H1 (cell line): ENCODE results near the gene HIC1. TPM values are rescaled to one million over a fixed set of nuclear protein-coding genes. Genes with fewer than 3 reads are reported as not detected.

ENCODE experiments used
- CTCF ChIA-PET: fragments of 300-600 bp; sonication (Branson Sonifier 250); formaldehyde crosslinking; loops from one replicate; lab custom pipeline; 2021; ENCODE audit not compliant: partially characterized antibody; lab: Charles Lee
- POLR2A ChIA-PET: fragments of 300-600 bp; sonication (Branson Sonifier 250); formaldehyde crosslinking; loops from one replicate; lab custom pipeline; 2021; ENCODE audit warnings: inconsistent platforms; ENCODE audit not compliant: partially characterized antibody; lab: Charles Lee
- DNase-seq, 2 experiments: peaks; one replicate each; pipeline versions ENCODE4 v3.0.0 to v3.0.0-alpha.2; 2010 to 2022; ENCODE audit warnings: low spot score in 2 of 2, low read depth in 1 of 2, mixed read lengths in 1 of 2
- FAIRE-seq: peaks from 2 replicates; lab custom pipeline; 2011; peaks lifted over from hg19 to GRCh38; lab: Jason Lieb, UNC
- H2AFZ ChIP-seq: 2 replicates; pipeline ENCODE4 v1.8.1; 2012; ENCODE audit warnings: low read length, inconsistent platforms
- H2AK5ac ChIP-seq: 2 replicates; pipeline ENCODE4 v1.6.1; 2013; ENCODE audit warnings: low read depth, low read length
- H2BK120ac ChIP-seq: replicated peaks from 2 replicates; pipeline ENCODE3; 2013; ENCODE audit warnings: low read depth, low read length, inconsistent platforms
- H2BK12ac ChIP-seq: 2 replicates; pipeline ENCODE4 v1.6.1; 2013; ENCODE audit warnings: low read depth, low read length
- H2BK15ac ChIP-seq: 2 replicates; pipeline ENCODE4 v1.6.1; 2013; ENCODE audit warnings: low read length
- H2BK20ac ChIP-seq: 2 replicates; pipeline ENCODE4 v1.6.1; 2013; ENCODE audit warnings: low read length
- H2BK5ac ChIP-seq: 2 replicates; pipeline ENCODE4 v1.6.1; 2013; ENCODE audit warnings: low read depth, low read length
- H3K14ac ChIP-seq: 2 replicates; pipeline ENCODE4 v1.6.1; 2013; ENCODE audit warnings: inconsistent platforms; ENCODE audit not compliant: insufficient read length
- H3K18ac ChIP-seq: 2 replicates; pipeline ENCODE4 v1.6.1; 2013; ENCODE audit warnings: low read length; ENCODE audit errors: extremely low read depth
- H3K23ac ChIP-seq: 2 replicates; pipeline ENCODE4 v1.6.1; 2013; ENCODE audit warnings: inconsistent platforms; ENCODE audit not compliant: insufficient read length
- H3K23me2 ChIP-seq: 2 replicates; pipeline ENCODE4 v1.6.1; 2013; ENCODE audit warnings: low read depth, low read length
- H3K27ac ChIP-seq: 2 replicates; pipeline ENCODE4 v1.6.1; 2011; ENCODE audit warnings: low read depth, low read length, inconsistent platforms
- H3K27me3 ChIP-seq, 4 experiments: replicated peaks in 1 of 4; 1 replicate in 1 of 4; 2 replicates in 3 of 4; pipeline versions ENCODE4 v1.6.1 to v1.8.1; 2011 to 2013; ENCODE audit warnings: low read length in 3 of 4, mild to moderate bottlenecking in 3 of 4, inconsistent platforms in 2 of 4, mixed read lengths in 2 of 4, moderate library complexity in 1 of 4; ENCODE audit not compliant: control insufficient read depth in 3 of 4, insufficient read depth in 3 of 4; ENCODE audit errors: extremely low read depth in 1 of 4
- H3K36me3 ChIP-seq, 4 experiments: 2 replicates each; pipeline versions ENCODE4 v1.6.1 to v1.8.1; 2011 to 2013; ENCODE audit warnings: mild to moderate bottlenecking in 4 of 4, low read length in 3 of 4, moderate library complexity in 2 of 4, control low read depth in 1 of 4, inconsistent platforms in 1 of 4; ENCODE audit not compliant: insufficient read depth in 4 of 4, control insufficient read depth in 2 of 4
- H3K4ac ChIP-seq: replicated peaks from 2 replicates; pipeline ENCODE3; 2013; ENCODE audit warnings: low read length, low read depth, mixed read lengths, inconsistent platforms; ENCODE audit not compliant: insufficient read length
- H3K4me1 ChIP-seq, 4 experiments: replicated peaks in 1 of 4; 1 replicate in 1 of 4; 2 replicates in 3 of 4; pipeline versions ENCODE4 v1.6.1 to v1.8.1; 2011 to 2013; ENCODE audit warnings: low read length in 3 of 4, inconsistent platforms in 2 of 4, mixed read lengths in 1 of 4; ENCODE audit not compliant: insufficient read depth in 4 of 4, control insufficient read depth in 3 of 4
- H3K4me2 ChIP-seq, 2 experiments: 2 replicates each; pipeline versions ENCODE4 v1.6.1 to v1.8.1; 2011 to 2013; ENCODE audit warnings: low read depth in 2 of 2, low read length in 2 of 2, control low read depth in 1 of 2, inconsistent platforms in 1 of 2, mild to moderate bottlenecking in 1 of 2; ENCODE audit not compliant: insufficient read depth in 1 of 2
- H3K4me3 ChIP-seq, 4 experiments: fragments of 200-600, 300-600 bp in 1 of 4; sonication (generic), shearing (Covaris generic), sonication (Bioruptor Twin) in 1 of 4; 2 replicates each; pipeline versions ENCODE4 v1.5.1 to v1.8.1; 2011 to 2016; ENCODE audit warnings: low read length in 4 of 4, low read depth in 3 of 4, control low read depth in 2 of 4, inconsistent platforms in 2 of 4, mild to moderate bottlenecking in 2 of 4, mixed read lengths in 1 of 4, moderate library complexity in 1 of 4; ENCODE audit not compliant: insufficient read depth in 2 of 4; ENCODE audit errors: extremely low read depth in 1 of 4
- H3K56ac ChIP-seq: replicated peaks from 2 replicates; pipeline ENCODE3; 2013; ENCODE audit warnings: low read depth, mild to moderate bottlenecking, mixed read lengths, low read length, inconsistent platforms; ENCODE audit not compliant: insufficient read length
- H3K79me1 ChIP-seq: 2 replicates; pipeline ENCODE4 v1.6.1; 2013; ENCODE audit warnings: low read depth, low read length, control low read depth
- H3K79me2 ChIP-seq, 2 experiments: 2 replicates each; pipeline versions ENCODE4 v1.6.1 to v1.8.1; 2012 to 2013; ENCODE audit warnings: low read length in 2 of 2, mild to moderate bottlenecking in 2 of 2, inconsistent platforms in 1 of 2; ENCODE audit not compliant: insufficient read depth in 2 of 2, control insufficient read depth in 1 of 2
- H3K9ac ChIP-seq, 4 experiments: replicated peaks in 1 of 4; 1 replicate in 1 of 4; 2 replicates in 3 of 4; pipeline versions ENCODE4 v1.6.1 to v1.8.1; 2011 to 2013; ENCODE audit warnings: low read depth in 3 of 4, low read length in 3 of 4, control low read depth in 2 of 4, mild to moderate bottlenecking in 2 of 4, moderate library complexity in 2 of 4, inconsistent platforms in 1 of 4; ENCODE audit errors: extremely low read depth in 1 of 4
- H3K9me3 ChIP-seq, 2 experiments: 2 replicates each; pipeline versions ENCODE4 v1.6.1 to v1.8.1; 2012 to 2013; ENCODE audit warnings: mild to moderate bottlenecking in 2 of 2, moderate library complexity in 2 of 2, control low read depth in 1 of 2, inconsistent platforms in 1 of 2, low read depth in 1 of 2, low read length in 1 of 2, mixed read lengths in 1 of 2; ENCODE audit not compliant: insufficient read depth in 2 of 2
- H4K20me1 ChIP-seq, 2 experiments: replicated peaks in 1 of 2; 2 replicates each; pipeline versions ENCODE3 to v1.8.1; 2011 to 2013; ENCODE audit warnings: inconsistent platforms in 2 of 2, low read length in 2 of 2, mild to moderate bottlenecking in 1 of 2; ENCODE audit not compliant: insufficient read depth in 2 of 2, control insufficient read depth in 1 of 2
- H4K5ac ChIP-seq: 2 replicates; pipeline ENCODE4 v1.6.1; 2013; ENCODE audit warnings: low read length, low read depth, mixed read lengths, inconsistent platforms; ENCODE audit not compliant: insufficient read length
- H4K8ac ChIP-seq: 2 replicates; pipeline ENCODE4 v1.8.0; 2013; ENCODE audit warnings: mild to moderate bottlenecking, moderate library complexity, low read length, inconsistent platforms; ENCODE audit not compliant: insufficient read depth; ENCODE audit errors: extremely low read depth
- H4K91ac ChIP-seq: replicated peaks from 2 replicates; pipeline ENCODE3; 2013; ENCODE audit warnings: low read length, mixed read lengths, inconsistent platforms; ENCODE audit not compliant: insufficient read length
- ASH2L ChIP-seq: fragments of 200-600, 300-600 bp; sonication (generic); IDR thresholded peaks from one replicate; pipeline ENCODE4 v1.7.1; 2017; ENCODE audit warnings: low read length
- CBX8 ChIP-seq: fragments of 300-800, 300-1000 bp; sonication (generic); IDR thresholded peaks from 2 replicates; pipeline ENCODE4 v1.7.1; 2016; ENCODE audit warnings: low read depth, low read length, borderline replicate concordance
- CHD1 ChIP-seq: IDR thresholded peaks from 2 replicates; pipeline ENCODE4 v1.6.1; 2012; ENCODE audit warnings: low read depth, low read length, improper control_type of control experiment
- CTCF ChIP-seq, 3 experiments: IDR thresholded peaks; 1 replicate in 2 of 3; 2 replicates in 1 of 3; pipeline versions ENCODE4 v1.5.1 to v1.6.1; 2011; ENCODE audit warnings: low read length in 3 of 3, mild to moderate bottlenecking in 3 of 3, inconsistent platforms in 2 of 3, low read depth in 1 of 3, moderate library complexity in 1 of 3; ENCODE audit not compliant: insufficient read depth in 1 of 3; ENCODE audit errors: control extremely low read depth in 1 of 3
- KDM5A ChIP-seq: fragments of 200-600 bp; IDR thresholded peaks from 2 replicates; pipeline ENCODE4 v1.7.1; 2012; ENCODE audit warnings: mild to moderate bottlenecking, low read length, inconsistent platforms, mixed read lengths
- SAP30 ChIP-seq: fragments of 300-600 bp; sonication (generic); IDR thresholded peaks from 2 replicates; pipeline ENCODE4 v1.7.1; 2012; ENCODE audit warnings: low read length, moderate library complexity, mild to moderate bottlenecking, inconsistent platforms; ENCODE audit not compliant: insufficient read depth, insufficient replicate concordance
- ZNF274 ChIP-seq: IDR thresholded peaks from 2 replicates; pipeline ENCODE4 v1.7.0; 2012; ENCODE audit warnings: low read length, borderline replicate concordance; ENCODE audit errors: extremely low read depth
- WGBS, 2 experiments: shearing (Covaris generic) in 1 of 2; methylation state at CpG; one replicate each; pipeline versions ENCODE4 v1.1.6 to v1.1.7; 2013 to 2015; ENCODE audit warnings: low lambda C conversion rate in 2 of 2, mixed read lengths in 2 of 2, inconsistent platforms in 1 of 2, low coverage in 1 of 2, missing lambda C conversion rate in 1 of 2; ENCODE audit not compliant: insufficient replicate concordance in 2 of 2, insufficient coverage in 1 of 2, insufficient read length in 1 of 2; ENCODE audit errors: extremely low coverage in 1 of 2, missing lambda C conversion rate in 1 of 2; 5-methylcytosine and 5-hydroxymethylcytosine counted together
- polyA plus RNA-seq, 7 experiments: library from polyadenylated mRNA; depleted of rRNA in 3 of 7; stranded (reverse) in 5 of 7; unstranded in 2 of 7; fragments of >200 nt in 5 of 7; fragments of 200-250 nt in 2 of 7; gene quantifications; 1 replicate in 5 of 7; 2 replicates in 1 of 7; 4 replicates in 1 of 7; pipeline versions ENCODE4 v1.2.1 to v1.2.3, GENCODE V29; 2011 to 2013; ENCODE audit warnings: missing spikeins in 2 of 7, mixed read lengths in 2 of 7
- total RNA-seq: library from RNA; stranded (reverse); fragmentation: NEBNext Ultra II Directional; extraction: Animal tissue kit (Norgen Biotek cat#: 25700); gene quantifications from 2 replicates; pipeline ENCODE4 v1.2.1, GENCODE V29; 2021

The HIC1 gene
- total and polyA plus RNA-seq, 2 of the 8 experiments (the other 6 are each of a cell fraction or from before 2014, with no cell fraction given): 0.06 to 0.09 TPM

GRCh38 chr17:2012499-2012898 is 42.4 kb upstream of the HIC1 start:
- Histone ChIP-seq H3K14ac (no peak overlapping the region), H3K36me3 (no peaks in the 10 kb centered on the region), H3K9me3 (no peaks in the 10 kb centered on the region), H3K4me1 (peaks cover 0 to 13% (median 2%) of the 10 kb centered on the region in 4 experiments; a peak in 3 of 7 replicates), H3K27me3 (peaks cover 0 to 7% (median 4%) of the 10 kb centered on the region in 4 experiments; a peak in 3 of 7 replicates), H2BK15ac (no peak overlapping the region), H4K20me1 (peaks cover 0 to 2% of the 10 kb centered on the region in 2 experiments), H3K4ac (no peak overlapping the region), H3K79me1 (no peaks in the 10 kb centered on the region), H2BK20ac (no peak overlapping the region), H2BK5ac (no peak overlapping the region), H2BK120ac (no peak overlapping the region), H3K18ac (no peak overlapping the region), H2AFZ (no peak overlapping the region), H3K23me2 (no peaks in the 10 kb centered on the region), H3K4me3 (no peak overlapping the region), H3K4me2 (0 out of 4 replicates have a peak overlapping the region, but pooled peaks of 1 of the 2 experiments have one; percentile 40), H4K8ac (no peak overlapping the region), H2AK5ac (no peak overlapping the region), H4K5ac (no peak overlapping the region), H3K9ac (no peak overlapping the region), H2BK12ac (no peak overlapping the region), H3K56ac (no peak overlapping the region), H3K27ac (no peak overlapping the region), H3K23ac (no peak overlapping the region), H3K79me2 (no peaks in the 10 kb centered on the region), H4K91ac (no peak overlapping the region)
- WGBS, 2 experiments: 96% methylated on average over 2 of the region's 4 CpGs; no CpG with 5 or more reads in 1 of the 2 experiments
- FAIRE-seq: no peak
- TF ChIP-seq CHD1 (no peak), SAP30 (no peak), CBX8 (no peak), KDM5A (no peak), CTCF (IDR thresholded peaks at IDR 0.05; ENCODE audit: control extremely low read depth in 1 of 3, insufficient read depth in 1 of 3, low read depth in 1 of 3, low read length in 3 of 3) (no peak), ASH2L (no peak), ZNF274 (no peak)
- CTCF ChIA-PET: interaction anchor here (0.9 to 1.5 kb wide), 3 partner anchors 8 to 131 kb away, joined by 3 to 4 read pairs (median 3); no protein-coding TSS in a partner anchor
- POLR2A ChIA-PET: no interaction called here
- DNase-seq: no peak
